GM12892 (cell line): ENCODE results near the gene TMEM41A.

Experiments
- POLR2A ChIP-seq: IDR thresholded peaks from 2 replicates; pipeline ENCODE4 v1.6.1; 2011; ENCODE audit warnings: low read depth, low read length, control low read depth
- POLR2AphosphoS5 ChIP-seq: IDR thresholded peaks from 2 replicates; pipeline ENCODE4 v1.6.1; 2011; ENCODE audit warnings: low read depth, low read length, control low read depth
- TAF1 ChIP-seq: IDR thresholded peaks from 2 replicates; pipeline ENCODE4 v1.6.1; 2011; ENCODE audit warnings: low read depth, mild to moderate bottlenecking, control low read depth, low read length, borderline replicate concordance

DNA sequence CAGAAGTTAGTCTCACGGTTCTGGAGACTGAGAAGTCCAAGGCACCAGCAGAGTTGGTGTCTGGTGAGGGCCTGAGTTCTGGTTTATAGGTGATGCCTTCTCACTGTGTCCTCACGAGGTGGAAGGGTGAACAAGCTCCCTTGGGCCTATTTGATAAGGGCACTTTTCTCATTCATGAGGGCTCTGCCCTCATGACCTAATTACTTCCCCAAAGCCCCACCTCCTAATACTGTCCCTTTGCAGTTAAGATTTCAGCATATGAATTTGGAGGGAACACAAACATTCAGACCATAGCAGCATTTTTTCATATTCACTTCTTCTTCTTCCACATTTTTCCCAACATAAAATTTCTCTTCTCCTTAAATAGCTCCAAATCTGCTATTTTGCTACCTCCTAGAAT lies 41.5 kb downstream of the TMEM41A start:
- TF ChIP-seq POLR2A (no peak), TAF1 (no peak), POLR2AphosphoS5 (no peak)
